ENCODE data around the gene TTC27.

DNA sequence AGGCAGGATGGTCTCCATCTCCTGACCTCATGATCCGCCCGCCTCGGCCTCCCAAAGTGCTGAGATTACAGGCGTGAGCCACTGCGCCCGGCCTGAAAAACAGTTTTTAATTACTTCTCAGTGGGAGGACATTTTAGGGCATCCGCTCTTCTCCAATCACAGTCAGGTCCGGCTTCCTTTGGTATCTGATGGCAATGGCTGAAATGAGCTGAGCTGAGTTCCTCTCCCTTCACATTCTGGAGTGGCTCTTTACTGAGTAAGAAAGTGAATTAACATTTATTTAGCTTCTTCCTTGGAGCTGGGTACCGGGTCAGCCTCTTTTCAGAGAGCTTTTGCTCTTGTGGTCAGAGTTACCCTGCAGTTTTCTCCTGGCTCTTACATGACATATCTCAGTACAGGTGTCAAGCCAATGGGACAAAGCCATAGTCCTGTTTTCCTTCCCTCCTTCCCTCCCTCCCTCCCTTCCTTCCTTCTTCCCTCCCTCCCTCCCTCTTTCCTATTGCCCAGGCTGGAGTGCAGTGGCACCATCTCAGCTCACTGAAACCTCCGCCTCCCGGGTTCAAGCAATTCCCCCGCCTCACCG, 1.1 kb upstream of the TTC27 start:
- TF ChIP-seq, protein P1, sequence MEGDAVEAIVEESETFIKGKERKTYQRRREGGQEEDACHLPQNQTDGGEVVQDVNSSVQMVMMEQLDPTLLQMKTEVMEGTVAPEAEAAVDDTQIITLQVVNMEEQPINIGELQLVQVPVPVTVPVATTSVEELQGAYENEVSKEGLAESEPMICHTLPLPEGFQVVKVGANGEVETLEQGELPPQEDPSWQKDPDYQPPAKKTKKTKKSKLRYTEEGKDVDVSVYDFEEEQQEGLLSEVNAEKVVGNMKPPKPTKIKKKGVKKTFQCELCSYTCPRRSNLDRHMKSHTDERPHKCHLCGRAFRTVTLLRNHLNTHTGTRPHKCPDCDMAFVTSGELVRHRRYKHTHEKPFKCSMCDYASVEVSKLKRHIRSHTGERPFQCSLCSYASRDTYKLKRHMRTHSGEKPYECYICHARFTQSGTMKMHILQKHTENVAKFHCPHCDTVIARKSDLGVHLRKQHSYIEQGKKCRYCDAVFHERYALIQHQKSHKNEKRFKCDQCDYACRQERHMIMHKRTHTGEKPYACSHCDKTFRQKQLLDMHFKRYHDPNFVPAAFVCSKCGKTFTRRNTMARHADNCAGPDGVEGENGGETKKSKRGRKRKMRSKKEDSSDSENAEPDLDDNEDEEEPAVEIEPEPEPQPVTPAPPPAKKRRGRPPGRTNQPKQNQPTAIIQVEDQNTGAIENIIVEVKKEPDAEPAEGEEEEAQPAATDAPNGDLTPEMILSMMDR (IDR thresholded peaks at IDR 0.05): no peak
- no peak for TF ChIP-seq POLR2A (IDR thresholded peaks at IDR 0.05)
- TF ChIP-seq EP300 (IDR thresholded peaks at IDR 0.05): no peak

Data from ovary (tissue), 3 donors.